Measurements from ENCODE around the gene FOXC2. TPM values are rescaled to one million over a fixed set of nuclear protein-coding genes. Genes with fewer than 3 reads are reported as not detected.

Gene FOXC2
- total and polyA plus RNA-seq, 2 donors (not counting 3 experiments of a cell fraction or from before 2014, with no cell fraction given): 7.7 to 44.0 TPM

DNA sequence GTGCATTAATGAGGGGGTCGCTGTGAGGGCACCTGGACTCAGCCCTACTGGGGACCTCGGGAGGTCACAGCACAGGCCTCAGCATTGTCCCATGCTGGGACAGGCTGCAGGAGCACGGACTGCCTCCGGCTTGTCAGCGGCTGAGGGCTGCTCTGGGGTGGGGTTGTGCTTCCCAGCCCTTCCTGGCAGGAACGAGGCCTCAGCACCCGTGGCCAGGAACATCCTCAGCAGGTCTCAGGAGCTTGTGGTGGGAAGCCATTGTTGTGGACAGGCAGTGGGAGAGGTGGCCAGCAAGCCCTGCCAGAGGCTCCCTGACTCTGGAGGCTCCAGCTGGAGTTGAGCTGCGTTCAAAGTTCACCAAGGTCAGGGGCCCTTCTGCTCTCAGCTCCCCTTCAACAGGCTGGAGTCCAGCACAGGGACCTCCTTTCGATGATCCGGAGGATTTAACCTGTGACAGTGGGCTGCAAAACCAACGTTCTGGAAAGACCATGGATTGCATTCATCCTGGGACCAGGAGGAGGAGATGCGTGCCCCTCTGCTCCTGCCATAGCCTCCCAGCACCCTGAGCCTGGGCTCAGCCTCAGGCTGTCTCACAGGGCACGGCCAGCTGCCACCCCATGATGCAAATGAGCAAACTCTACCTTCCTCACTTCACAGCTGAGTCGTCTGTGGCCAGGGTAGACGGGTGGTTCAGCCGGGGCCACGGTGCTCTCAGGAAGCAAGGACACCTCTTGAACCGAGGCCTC, 44.3 kb downstream of the FOXC2 start:
- no peak overlapping the region for H3K9ac ChIP-seq (replicated peaks; ENCODE audit: extremely low read depth, insufficient read depth, low read length)

More for the DNA sequence above, 44.3 kb downstream of the FOXC2 start:
- H3K27ac ChIP-seq (ENCODE audit: insufficient read depth, low read depth, low read length): no peak overlapping the region
- no peak overlapping the region for H3K4me3 ChIP-seq (replicated peaks in 1 of 3; ENCODE audit: insufficient read depth in 1 of 3, low read depth in 1 of 3, low read length in 3 of 3)
- H3K9me1 ChIP-seq (replicated peaks; ENCODE audit: control insufficient read depth, extremely low read depth, insufficient read depth, low read length): no peaks in the 10 kb centered on the region
- no peaks in the 10 kb centered on the region for H3K9me3 ChIP-seq (replicated peaks; ENCODE audit: control insufficient read depth, insufficient read depth, low read length)
- no peaks in the 10 kb centered on the region for H4K20me1 ChIP-seq (replicated peaks; ENCODE audit: control insufficient read depth, extremely low read depth, insufficient read depth, low read length)
- peak overlapping the region; percentile 13 for H2AFZ ChIP-seq (ENCODE audit: low read depth, low read length)
- no peak for DNase-seq (ENCODE audit: low read depth, low spot score)
- dilution Hi-C loops (cut with MboI; ENCODE audit: extremely low pct_ligation_motif_present, low sequenced_read_pairs) (no loop called here), intact Hi-C loops (cut with micrococcal nuclease) (no loop called here)
- H3K4me1 ChIP-seq (ENCODE audit: control insufficient read depth, extremely low read depth, insufficient read depth, low read length): no peaks in the 10 kb centered on the region
- BruUV-seq (replicated peaks): no TSS peak
- H3K4me2 ChIP-seq (ENCODE audit: insufficient read depth, low read length): no peak overlapping the region
- no peaks in the 10 kb centered on the region for H3K36me3 ChIP-seq (ENCODE audit: control insufficient read depth in 2 of 2, extremely low read depth in 1 of 2, insufficient read depth in 2 of 2, low read length in 2 of 2)
- ChIA-PET CTCF (no interaction called here), POLR2A (no interaction called here)
- no peaks in the 10 kb centered on the region for H3K27me3 ChIP-seq (ENCODE audit: control insufficient read depth in 2 of 2, insufficient read depth in 2 of 2, low read length in 2 of 2)
- TF ChIP-seq EZH2 (IDR thresholded peaks at IDR 0.05; ENCODE audit: borderline replicate concordance, low read depth, low read length, severe bottlenecking) (no peak), POLR2AphosphoS5 (IDR thresholded peaks at IDR 0.05; ENCODE audit: insufficient read depth, low read depth, low read length) (no peak), JUN (IDR thresholded peaks at IDR 0.05; ENCODE audit: borderline replicate concordance, insufficient read depth, insufficient read length, low read depth) (no peak), POLR2A (IDR thresholded peaks at IDR 0.05; ENCODE audit: low read depth, low read length) (no peak), GATA2 (IDR thresholded peaks at IDR 0.05; ENCODE audit: insufficient read depth, insufficient read length, low read depth, low read length) (no peak), CTCF (IDR thresholded peaks at IDR 0.05; ENCODE audit: extremely low read depth in 1 of 2, insufficient read depth in 1 of 2, low read depth in 1 of 2, low read length in 2 of 2) (no peak), MYC (IDR thresholded peaks at IDR 0.05; ENCODE audit: low read depth, low read length) (no peak), FOS (IDR thresholded peaks at IDR 0.05; ENCODE audit: borderline replicate concordance, insufficient read depth, low read length) (no peak)
- TF ChIP-seq, protein P1, sequence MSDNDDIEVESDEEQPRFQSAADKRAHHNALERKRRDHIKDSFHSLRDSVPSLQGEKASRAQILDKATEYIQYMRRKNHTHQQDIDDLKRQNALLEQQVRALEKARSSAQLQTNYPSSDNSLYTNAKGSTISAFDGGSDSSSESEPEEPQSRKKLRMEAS (IDR thresholded peaks at IDR 0.05; ENCODE audit: insufficient read depth, insufficient read length): no peak
- FAIRE-seq: no peak
- H3K79me2 ChIP-seq (ENCODE audit: control insufficient read depth, insufficient read depth, low read length): no peaks in the 10 kb centered on the region

Measured in endothelial cell of umbilical vein (primary cell).